SH-SY5Y (cell line): ENCODE data around the gene LRRK1.

Source experiments
- GATA2 ChIP-seq: IDR thresholded peaks from 2 replicates; pipeline ENCODE4 v1.6.1; 2011; ENCODE audit warnings: mild to moderate bottlenecking, low read depth, low read length
- GATA3 ChIP-seq: IDR thresholded peaks from 2 replicates; pipeline ENCODE4 v1.6.1; 2011; ENCODE audit warnings: low read depth, mild to moderate bottlenecking, low read length, moderate library complexity

The LRRK1 gene

DNA sequence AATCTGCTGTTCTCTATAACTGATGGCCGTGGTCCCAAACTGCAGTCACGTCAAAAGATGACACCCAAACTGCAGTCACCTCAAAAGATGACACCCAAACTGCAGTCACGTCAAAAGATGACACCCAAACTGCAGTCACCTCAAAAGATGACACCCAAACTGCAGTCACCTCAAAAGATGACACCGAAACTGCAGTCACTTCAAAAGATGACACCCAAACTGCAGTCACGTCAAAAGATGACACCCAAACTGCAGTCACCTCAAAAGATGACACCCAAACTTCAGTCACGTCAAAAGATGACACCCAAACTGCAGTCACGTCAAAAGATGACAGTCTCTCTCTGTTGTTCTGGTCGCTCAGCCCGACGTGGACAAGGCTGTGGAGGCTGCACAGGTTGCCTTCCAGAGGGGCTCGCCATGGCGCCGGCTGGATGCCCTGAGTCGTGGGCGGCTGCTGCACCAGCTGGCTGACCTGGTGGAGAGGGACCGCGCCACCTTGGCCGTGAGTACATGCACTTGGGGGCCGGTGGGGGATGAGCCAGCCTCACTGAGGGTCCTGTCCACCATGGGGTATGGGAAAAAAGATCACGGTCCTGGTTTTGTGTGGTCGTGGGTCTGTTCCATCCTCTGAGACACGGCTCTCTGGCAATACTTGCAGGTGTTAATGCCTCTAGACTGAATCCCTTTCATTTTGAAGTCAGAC lies 31.8 kb upstream of the LRRK1 start:
- TF ChIP-seq GATA3 (no peak), GATA2 (no peak)

DNA sequence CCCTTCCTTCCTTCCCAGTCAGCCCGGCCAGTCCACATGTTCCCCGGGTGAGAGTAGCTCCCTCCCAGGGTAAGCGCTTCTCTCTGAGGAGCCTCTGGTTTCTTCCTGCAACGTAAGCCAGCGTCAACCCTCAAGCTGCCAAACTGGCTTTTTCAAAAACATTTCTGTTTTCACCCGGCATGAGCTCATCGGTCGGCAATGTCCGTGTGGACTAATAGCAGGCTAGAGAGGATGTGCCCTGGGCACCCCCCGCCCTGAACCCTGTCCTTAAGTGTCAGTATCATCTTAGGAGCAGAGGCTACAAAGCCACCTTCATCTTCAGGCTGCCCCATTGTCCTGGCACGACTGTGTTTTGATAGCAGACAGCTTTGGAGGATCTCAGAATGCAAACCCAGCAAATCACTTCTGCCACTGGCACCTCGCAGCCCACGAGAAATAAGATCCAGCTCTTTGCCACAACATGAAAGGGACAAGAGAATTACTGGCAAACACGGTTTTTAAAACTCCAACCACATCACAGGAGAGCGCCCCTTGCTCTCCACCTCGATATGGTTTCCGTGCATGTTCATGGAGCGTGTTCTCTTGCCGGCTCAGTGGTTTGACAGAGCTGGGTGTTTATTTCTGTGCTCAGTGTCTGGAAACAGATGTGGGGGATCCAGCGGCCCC lies 29.6 kb upstream of the LRRK1 start:
- TF ChIP-seq GATA2 (no peak), GATA3 (no peak)

DNA sequence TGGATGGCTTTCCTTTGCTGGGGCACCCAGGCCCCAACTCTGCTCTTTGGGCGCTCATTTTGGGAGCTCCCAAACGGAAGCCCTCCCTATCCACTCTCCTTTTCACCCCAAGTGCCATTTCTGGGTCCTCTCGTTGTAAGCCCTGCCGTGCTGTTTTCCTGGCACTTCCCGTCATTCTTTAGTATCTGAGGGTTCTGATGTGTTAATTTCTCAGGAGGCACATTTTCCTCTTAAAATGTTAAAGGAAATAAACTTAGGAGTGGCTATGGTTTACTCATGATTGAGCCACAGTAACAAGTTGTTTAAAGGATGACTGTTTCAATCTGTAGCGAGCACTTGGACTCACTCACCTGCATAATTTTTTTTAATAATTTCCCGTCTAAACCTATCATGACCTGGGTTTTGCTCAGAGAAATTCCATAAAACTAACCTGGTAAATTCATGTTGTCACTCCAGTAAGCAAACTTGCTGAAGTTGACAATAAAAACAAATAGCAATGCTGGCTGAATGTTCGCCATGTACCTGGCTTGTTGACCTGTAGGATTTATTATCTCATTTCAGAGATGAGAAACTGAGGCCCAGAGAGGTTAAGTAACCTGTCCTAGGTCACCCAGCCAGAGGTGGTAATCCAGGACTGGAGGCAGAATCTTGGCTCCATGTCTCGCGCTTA lies 29.0 kb upstream of the LRRK1 start:
- no peak for TF ChIP-seq GATA2
- no peak for TF ChIP-seq GATA3

DNA sequence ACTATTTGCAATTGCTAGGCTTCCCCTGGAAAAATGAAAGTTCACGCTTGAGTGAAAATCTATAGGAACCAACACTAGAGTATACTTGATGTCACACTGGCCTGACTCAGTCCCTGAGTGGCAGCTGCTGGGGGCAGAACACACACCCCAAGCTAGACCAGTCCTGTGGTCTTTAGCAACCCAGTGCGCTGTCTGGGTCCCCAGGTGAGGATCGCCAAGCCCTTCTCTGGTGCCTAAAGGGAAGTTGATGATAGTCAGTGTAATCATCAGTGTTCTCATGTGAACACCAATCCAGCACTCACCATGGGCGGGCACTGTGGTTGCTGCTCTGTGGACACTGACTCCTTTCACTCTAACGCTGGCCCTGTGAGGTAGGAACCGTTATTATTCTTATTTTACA lies 28.3 kb upstream of the LRRK1 start:
- no peak for TF ChIP-seq GATA2
- no peak for TF ChIP-seq GATA3

DNA sequence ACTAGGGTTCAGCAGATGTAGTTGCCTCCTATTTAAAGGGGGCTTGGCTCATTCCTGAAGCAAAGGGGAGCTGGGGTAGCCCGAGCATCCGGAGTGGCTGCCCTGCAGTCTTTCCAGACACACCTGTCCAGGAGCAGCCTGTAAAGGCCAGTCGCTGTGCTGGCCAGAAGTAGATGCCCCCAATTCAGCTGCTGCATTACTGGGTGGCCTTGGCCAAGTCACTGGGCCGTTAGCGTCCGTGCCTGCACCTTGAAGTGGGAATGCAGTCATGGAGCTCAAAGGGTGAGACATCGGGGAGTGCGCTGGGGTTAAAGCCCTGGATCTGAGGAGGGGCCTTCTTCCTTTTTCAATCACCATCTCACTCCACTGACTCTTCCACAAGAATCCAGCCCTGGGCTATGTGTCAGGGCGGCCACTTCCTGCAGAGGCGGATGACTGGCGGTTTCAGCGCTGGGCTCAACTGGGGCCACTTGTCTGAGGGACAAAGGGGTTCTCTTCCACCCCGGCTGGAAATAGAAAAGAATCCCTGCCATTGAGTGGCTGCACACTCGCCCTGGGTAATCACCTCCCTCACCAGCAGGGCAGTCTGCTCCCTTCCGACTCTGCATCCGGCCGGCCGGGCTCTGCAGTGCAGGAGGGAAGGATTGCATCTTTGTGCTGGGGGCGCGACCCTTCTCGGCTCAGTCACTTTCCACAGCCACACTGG lies 27.7 kb upstream of the LRRK1 start:
- TF ChIP-seq GATA3: no peak
- no peak for TF ChIP-seq GATA2

DNA sequence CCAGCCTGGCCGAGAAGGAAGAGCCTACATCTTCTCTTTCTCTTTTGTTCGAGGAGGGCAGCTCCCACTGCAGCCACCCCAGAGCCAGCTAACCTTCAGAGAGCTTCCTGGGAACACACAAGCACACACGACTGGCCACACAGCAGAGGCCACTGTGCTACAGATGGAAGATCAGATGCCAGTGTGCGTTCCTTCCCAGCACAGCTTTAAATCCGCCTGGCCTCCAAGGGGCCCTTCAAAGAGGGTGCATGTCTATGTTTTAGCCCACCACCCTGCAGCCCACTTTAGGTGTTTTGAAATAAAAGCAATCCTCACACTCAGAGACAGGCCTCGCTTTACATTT lies 27.2 kb upstream of the LRRK1 start:
- TF ChIP-seq GATA2: no peak
- no peak for TF ChIP-seq GATA3

DNA sequence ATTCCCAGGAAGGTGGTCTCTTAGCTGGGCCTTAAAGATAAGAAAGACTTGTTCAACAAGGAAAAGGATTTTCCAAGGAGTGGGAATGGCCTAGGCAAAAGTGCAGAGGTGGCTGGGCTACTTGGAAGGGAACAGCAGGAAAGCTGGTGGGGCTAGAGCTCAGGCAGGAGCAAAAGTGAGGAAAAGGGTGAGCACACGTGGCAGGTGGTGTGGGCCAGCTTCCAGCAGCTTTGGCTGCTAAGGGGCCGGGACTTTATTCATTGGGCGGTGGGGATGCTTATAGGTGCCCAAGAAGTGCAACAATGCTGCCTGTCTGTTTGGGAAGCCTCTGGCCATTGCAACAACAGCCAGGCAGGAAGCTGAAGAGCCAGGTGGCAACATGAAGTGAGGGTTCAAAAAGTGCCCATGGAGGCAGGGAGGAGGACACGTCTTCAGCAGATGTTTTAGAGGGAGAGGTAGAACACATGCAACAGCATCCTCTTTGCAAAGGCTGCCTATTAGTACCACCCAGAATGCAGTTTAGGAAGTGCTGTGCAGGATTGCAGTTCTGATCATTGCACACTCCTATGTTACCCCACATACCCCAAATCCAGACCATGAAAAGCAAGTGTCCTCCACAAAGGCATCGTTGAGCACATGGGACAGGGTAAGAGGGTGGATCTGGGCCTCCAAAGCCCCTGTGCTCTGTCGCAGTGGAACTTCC lies 25.7 kb upstream of the LRRK1 start:
- TF ChIP-seq GATA2 (no peak), GATA3 (no peak)

DNA sequence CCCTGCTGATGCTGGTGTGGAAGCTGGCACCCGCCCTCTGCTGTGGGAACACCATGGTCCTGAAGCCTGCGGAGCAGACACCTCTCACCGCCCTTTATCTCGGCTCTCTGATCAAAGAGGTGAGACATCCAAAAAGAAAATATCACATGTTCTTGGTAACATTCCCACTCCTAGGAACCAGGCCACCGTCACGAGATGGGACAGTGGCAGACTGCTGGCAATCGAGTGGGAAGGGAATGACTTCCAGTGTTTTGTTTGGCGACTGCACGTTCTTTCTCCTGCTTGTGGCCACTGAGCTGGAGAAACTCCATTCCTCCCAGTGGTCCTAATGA lies 25.2 kb upstream of the LRRK1 start:
- TF ChIP-seq GATA2 (no peak), GATA3 (no peak)

DNA sequence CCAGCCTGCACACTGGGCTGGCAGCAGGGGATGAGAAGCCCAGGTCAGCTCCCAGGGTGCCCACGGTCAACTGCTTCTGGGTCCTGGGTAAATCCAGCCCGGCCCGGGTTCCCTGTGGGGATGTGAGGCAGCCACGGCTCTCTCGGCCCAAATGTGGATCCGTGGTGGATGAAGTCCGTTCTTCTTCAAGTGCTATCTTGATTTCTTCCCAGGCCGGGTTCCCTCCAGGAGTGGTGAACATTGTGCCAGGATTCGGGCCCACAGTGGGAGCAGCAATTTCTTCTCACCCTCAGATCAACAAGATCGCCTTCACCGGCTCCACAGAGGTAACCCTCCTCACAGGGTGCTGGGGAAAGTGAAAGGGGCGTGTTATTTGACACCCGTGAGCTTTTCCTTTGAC lies 23.4 kb upstream of the LRRK1 start:
- TF ChIP-seq GATA3 (no peak), GATA2 (no peak)

DNA sequence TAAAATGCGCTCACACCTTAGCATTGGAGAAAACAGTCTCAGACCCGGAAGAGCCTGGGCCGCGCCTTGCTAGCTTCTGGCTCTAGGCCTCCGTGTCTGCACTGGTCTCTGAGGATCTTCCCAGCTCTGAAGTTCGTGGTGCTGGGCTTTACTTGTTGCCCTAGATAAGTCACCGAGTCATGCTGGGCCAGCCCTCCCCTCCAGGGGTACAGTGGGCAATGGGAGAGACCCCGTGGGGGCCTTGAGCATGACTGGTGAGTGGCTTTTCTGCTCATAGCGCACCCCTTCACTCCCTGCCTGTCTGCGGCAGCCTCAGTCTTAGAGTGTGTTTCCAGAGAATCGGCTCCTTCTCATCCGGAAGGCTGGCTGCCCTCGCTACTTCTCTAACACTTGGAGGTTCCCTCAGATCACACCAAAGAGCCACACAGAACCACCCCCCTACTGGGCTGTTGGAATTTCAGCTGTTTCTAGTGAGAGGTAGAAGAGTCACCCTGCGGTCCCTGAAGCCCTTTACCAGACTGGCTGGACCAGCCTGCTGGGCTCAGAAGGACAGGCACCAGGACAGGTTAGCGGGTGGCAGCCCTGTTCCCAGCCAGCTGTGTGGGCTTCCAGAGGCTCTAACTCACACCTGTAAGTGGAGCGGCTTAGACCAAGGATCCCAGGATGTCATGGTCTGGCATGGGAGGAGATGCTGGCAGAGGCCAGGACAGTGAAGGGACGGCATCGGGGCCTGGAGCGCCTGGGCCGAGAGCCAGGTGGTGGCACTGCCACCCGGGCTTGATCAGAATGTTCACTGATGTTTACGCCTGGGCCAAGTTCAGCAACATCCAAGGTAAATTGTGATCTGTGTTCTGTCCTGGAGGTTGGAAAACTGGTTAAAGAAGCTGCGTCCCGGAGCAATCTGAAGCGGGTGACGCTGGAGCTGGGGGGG lies 21.7 kb upstream of the LRRK1 start:
- TF ChIP-seq GATA3: no peak
- no peak for TF ChIP-seq GATA2

DNA sequence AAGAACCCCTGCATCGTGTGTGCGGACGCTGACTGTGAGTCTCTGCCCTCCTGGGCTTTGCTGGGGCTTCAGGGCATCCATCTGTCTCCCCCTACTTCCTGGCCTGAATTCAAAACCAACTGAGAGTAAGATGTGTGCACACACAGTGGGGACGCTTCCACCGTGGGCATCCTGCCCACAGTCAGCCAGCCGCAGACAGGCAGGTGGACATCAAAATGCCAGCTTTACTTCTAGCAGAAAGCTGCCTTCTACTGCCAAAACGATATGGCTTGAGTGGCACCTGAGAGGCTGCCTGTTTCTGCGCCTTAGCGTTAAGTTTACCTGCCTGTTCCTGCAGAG lies 21.0 kb upstream of the LRRK1 start:
- TF ChIP-seq GATA3 (no peak), GATA2 (no peak)

DNA sequence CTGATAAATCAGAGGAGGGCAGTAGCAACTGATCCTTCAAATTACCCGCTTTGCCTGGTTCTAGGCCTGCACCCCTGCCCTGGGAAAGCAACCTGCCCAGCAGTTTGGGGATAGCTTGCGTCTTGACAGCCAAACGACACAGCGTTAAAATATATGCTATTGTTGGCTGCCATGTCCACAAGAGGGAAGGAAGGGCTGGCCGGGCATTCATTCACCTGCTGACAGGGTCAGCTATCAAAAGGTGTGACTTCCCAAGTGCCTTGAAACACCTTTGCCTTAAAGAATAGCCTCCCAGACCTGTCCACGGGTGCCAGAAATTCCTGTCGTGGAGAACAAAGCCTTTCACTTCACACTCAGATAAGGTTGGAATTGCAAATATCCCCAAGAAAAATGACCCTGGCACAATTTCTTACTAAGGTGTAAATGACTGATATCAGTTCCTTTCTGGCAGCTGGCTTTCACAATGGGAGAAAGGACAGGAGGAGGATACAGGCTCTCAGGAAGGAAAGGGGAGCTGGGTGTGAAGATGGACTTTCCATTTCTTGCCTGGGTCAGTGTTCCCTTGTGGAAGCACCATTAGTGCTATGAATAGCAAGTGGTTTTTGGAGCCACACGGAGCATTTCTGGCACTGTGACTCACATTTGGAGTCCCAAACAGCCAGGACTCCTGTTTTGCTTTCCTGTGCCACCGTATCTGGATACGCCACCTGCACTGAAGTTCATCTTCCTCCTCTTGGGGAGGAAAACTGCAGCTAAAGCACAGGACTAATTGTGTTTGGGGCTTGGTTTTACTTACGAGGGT lies 20.3 kb upstream of the LRRK1 start:
- TF ChIP-seq GATA2 (no peak), GATA3 (no peak)

DNA sequence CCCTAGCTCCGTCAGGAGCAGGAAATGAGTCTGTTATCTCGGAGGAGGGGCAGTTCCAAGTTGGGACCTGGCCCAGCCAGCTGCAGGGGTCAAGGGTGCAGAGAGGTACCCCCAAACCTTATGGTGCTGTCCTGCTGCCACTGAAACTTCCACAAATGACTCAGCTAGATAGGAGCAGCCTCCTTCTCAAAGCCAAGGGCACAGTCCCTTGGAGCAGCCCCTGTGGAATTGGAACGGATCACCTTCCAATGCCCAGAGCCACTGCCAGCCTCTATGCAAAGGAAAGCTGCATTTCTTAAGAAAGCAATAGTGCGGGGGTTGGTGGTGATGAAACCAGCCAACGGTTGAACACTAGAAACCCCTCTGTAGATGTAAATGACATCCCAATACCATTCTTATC lies 19.6 kb upstream of the LRRK1 start:
- TF ChIP-seq GATA3 (no peak), GATA2 (no peak)
